GM19328 (cell line): ENCODE data around the gene PLEKHA8.

Experiments used
- ATAC-seq: cut with Tn5 transposase; IDR thresholded peaks from one replicate; pipeline ENCODE4 v1.9.1; 2021; ENCODE audit warnings: mild to moderate bottlenecking, moderate library complexity; ENCODE audit not compliant: unreplicated experiment

PLEKHA8 gene

DNA sequence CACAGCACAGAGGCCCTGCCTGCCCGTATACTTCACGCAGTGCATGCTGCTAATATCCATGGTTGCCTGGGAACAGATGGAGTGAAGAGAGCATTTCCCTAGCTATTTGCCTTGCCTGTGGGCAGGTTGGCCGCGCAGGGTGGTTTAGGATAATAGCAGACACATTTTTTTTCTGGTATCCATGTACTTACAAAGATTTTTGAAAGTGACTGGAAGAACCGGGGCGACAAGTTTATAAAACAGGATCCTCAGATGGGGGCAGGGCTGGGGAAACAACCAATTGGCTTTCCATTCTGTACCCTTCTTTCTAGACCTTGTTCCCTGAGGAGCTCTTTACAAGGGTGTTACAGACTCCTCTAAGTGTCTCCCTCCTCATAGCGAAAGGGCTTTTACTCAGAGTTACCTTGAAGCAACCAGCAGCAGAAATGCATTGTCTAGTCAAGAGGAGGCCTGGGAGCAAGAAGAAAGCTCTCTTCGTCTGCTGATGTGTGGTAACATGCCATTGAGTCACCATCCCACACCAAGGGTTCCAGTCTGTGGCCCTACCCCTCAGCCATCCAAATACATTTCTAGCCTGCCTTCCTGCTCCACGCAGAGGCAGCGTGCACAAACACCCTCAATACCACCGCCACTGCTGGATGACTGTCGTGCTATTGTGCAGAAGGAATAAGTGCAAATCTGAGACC is 138.1 kb downstream of the PLEKHA8 start:
- ATAC-seq, result no peak

DNA sequence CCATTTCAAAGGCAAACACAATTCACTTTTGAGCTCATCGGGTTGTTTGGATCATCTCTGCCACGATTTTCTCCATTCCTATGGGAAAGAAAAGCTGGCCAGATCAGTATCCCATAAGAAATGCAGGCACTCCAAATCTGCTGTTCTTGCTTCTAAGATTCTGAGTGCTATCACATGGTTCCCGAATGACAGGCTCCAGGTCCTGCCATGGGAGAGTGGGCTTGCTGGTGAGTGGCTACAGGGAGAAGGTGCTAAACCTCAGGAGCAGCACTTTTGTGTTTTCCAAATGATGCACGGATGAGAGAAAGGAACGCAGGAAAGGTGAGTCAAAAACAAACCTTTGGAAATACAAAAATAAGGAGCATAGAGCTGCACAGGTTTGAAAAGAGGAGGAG is 138.6 kb downstream of the PLEKHA8 start:
- ATAC-seq, result no peak

DNA sequence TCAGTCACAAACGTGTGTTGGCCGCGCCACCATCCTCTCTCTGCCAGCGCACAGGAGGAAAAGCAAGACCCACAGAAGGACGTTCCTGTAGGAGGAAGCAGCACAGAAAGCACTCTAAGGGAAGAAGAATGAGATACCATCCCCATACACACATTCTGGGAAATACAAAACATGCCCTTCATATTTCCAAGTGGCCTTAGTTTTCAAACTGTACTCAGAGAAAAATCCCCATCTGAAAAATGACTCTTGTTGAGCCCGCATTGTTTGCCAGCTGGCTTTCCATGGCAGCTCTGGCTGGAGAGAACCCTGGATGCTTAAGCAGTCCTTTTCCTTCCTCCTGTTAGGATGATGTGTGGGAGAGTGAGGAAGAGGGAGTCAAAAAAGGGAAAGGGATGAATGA is 139.7 kb downstream of the PLEKHA8 start:
- no peak for ATAC-seq

DNA sequence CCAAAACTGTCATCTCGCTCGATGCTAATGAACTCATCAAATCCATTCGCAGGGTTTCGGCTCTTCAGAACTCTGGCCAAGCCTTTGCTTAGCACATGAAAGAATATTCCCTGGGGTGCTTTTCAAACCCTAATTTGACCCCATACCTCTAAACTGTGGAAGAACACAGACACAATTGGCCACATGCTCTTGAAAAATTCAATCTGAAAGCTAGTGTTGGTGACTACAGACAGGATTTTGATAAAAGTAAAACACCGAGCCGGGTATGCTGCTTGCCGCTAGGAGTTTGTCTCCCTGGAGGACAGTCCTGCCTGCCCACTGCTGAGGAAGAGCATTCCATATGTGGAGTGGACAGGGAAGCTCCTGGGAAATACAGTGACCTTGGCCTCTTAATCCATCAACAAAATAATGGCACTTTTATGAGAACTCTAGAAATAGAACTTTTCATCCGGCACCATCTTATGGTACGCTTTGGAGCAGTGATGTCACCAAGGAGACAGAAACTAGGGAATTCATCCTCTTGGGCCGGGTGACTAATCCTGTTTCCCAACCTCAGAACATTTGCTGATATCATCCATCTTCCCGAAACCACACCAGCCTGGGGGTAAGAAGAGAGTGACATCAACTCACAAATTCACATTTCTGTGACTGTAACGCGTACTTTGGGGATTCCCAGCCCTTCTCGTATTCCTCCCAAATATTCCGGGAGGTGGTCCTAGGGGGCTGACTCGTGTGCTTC is 140.8 kb downstream of the PLEKHA8 start:
- no peak for ATAC-seq

DNA sequence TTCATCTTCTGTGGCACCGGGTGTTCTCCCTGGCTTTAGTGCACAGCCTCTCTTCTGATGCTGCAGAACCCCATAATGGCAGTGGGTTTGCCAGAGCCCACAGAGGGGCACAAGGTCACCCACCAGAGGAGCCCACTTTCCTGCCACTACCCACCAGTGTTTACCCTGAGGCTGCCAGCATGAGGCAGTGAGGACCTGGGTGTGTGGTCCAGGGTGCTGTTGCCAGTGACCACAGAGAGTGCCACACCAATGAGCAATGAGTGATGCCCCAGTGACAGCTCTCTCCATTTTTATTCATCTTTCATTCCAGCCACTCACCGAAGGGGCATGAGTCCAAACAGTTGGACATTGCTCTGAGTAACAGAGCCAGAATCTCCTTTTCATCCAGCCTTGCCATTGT is 141.4 kb downstream of the PLEKHA8 start:
- no peak for ATAC-seq

DNA sequence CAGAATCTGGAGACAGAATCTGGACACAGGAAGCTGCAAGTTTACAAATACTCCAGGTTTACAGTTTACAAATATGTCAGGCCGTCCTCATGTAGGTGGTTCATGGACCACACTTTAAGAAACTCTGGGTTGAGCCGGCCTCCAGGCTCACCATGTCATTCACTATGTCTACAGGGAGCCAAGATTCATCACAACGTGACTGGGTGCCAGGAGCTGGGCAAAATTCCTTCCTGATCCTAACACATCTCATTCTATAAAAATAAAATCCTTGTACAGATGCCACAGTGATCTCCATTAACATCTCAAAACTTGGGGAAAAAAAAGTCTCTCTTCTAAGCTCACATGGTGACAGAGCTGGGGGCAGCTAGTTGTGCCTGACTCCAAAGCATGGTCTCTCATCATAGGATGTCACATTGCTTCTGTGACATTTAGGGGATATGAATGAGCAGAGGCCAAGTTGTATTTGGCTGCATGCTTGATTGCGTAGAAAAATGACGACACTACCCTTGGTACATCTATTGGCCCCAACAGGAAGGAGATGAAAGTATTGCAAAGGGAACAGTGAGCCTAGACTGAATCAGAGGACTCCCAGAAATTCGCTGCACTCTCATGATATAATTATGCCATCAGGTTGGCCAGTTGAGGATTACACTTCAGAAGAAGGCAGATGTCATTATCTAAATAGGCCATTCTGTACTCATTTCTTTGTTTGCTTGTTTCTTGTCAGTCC is 142.4 kb downstream of the PLEKHA8 start:
- no peak for ATAC-seq

DNA sequence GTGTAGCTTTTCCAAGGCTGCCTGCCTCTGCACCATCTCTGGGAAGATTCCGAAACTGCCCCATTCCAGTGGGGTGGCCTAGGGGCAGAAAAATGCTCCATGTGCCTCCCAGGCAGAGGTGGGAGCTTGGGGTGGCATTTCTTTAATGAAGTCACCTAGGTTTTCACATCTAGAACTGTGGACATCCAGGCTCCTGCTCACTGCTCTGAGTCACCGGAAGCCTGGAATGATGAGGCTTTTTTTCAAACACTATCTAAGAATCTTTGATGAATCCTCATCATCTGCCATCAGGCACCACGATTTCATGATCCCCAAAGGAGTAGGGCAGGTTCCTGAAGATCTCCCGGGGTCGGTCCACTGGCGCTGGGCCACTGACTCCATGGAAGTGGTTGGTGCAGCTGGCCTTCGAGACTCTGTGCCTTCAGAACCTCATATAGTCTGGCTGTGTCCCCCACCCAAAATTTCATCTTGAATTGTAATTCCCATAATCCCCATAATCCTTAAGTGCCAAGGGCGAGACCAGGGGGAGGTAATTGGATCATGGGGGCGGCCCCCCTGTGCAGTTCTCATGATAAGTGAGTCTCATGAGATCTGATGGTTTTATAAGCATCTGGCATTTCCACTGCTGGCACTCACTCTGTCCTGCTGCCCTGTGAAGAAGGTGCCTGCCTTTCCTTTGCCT is 143.7 kb downstream of the PLEKHA8 start:
- ATAC-seq, result no peak

DNA sequence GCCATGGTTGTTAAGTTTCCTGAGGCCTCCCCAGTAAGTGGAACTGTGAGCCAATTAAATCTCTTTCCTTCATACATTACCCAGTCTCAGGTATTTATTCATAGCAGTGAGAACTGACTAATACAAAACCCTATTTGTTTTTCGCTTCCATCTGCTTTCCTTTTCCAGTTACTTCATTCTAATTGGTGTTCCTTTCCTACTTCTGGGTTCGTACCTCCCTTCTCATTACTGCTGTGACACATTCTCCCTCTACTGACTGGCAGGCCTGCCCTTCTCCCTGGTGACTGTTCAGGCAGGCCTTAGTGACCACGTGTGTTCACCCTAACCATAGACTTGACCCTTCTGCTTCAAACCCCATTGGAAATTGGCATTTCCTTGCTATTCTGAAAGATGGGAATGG is 144.2 kb downstream of the PLEKHA8 start:
- ATAC-seq, result no peak

DNA sequence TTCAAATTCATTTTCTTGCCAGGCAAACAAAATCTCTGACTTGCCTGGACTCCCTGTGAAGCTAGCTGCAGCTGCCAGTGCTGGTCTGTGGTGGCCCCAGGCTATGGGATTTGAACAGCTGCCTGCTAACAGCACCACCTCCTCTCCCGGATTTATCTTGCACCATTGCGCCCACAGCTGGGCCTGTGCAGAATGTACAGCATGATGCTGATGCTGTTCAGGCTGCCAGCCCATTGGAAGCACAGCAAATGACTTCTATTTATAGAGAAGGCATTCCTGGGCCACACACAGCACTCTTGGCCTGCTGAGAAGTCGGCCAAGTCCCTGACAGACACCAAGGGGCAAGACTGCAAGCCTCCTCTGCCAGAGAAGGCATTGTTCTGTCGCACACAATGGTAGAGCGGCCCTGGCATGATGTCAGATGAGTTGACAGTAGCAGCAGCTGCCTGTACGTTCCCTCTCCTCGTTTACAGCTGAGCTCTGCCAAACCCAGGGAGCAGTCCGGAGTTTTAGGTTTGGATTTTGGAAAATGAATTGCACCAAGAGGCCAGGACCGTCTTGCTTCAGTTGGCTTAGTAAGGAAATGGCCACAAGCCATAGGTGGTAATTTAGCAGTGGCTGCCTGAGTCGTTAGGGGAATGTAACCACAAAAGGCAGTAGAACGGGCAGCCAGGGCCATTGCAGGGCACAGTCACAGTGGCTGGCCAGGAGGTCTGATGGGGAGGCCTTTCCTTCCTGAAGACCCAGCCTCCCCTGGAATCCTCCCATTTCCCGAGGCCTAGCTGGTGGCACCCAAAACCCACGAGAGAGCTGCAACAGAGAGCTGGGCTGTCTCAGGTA is 145.1 kb downstream of the PLEKHA8 start:
- no peak for ATAC-seq

DNA sequence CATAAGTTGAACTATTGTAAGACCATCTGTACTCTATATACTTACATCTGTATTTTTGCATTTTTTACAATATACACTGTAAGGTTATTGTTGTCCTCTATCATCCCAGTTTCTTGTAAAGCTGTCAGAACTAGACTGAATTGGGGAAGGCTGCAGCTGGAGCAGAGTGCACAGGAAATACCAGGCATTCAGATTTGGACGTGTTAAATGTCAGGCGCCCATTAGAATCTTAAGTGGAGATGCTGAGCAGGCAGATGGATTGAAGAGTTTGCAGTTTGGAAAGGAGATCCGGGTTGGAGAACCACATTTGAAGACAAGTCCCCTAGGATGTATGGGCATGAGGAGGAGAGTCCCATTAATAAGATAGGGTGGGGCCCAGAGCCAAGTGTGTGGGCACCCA is 147.0 kb downstream of the PLEKHA8 start:
- no peak for ATAC-seq

DNA sequence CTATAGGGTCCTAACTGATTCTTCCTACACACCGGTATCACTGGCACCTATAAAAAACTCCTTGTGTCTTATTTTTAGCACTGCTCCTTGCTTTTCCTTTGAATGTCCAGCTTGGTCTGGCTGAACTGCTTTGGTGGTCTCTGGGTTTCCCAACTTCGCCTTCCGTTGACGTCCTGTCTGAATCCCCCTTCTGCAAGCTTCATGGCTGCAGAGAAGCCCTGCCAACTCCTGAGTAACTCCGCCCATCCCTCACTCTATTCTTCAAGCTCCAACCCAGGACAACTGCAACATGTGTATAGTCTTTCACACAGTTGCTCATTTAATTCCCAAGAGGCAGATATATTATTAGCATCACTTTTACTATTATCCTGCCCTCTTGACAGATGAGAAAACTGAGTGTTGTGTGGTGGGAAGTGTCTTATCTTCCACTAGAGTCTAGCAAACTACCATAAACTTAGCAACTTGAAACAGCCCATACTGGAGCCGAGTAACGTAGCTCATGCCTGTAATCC is 147.5 kb downstream of the PLEKHA8 start:
- ATAC-seq, result no peak

DNA sequence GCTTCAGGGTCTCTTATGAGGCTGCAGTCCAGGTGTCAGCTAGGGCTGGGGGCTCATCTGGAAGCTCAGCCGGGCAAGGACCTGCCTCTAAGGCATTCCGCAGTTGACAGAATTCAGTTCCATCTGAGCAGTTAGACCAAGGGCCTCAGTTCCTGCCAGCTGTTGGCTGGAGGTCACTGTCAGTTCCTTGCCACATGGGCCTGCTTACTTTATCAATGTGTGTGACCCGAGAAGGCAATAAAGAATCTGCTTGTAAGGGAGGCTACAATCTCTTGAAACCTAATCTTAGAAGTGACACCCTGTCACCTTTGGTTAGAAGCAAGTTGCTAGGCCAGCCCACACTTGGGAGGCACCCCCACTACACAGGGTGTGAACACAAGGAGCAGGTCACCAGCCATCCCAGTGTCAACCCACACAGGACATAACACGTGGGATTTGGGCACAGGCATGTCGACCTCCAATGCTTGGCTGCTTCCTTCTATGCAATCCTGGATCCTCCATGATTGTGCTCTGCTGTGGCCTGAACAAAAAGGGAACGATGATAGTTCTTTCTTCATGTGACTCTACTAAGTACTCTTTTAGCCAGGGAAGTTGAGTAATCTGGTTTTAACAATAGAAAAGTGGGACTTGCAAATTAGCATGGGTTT is 148.4 kb downstream of the PLEKHA8 start:
- no peak for ATAC-seq

DNA sequence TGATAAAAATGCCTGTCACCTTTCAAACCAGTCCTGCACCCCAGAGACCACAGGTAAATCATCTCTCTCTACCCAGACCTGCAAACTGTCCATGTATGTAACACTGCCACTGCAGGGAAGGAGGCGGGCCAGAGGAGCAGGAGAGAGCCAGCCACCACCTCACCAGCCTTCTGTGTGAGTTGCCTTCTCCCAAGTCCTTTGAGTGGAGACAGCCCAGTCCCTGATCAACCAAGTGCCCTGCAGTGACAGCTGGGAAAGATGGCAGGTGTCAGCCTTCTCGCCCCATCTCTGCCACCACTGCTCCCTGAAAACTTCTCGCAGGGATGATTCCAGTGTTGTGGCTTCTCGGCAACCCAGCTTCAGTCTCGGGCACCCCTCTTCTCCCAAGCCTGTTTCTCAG is 149.0 kb downstream of the PLEKHA8 start:
- no peak for ATAC-seq

DNA sequence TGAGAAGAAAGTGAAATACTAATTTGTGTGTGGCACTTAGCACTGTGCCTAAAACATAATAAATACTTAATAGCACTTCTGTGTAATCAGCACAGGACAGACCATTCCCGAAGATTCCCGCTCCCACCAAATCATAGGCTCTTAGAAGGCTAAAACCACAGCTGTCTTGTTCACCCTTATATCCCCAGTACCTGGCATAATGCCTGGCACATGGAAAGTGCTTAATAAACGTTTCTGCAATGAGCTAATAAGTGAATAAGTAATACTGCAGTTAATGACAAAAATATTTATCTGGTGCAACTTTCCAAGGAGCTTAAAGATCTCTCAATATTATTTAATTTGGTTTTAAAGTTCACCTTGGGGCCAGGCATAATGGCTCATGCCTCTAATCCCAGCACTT is 149.8 kb downstream of the PLEKHA8 start:
- no peak for ATAC-seq

DNA sequence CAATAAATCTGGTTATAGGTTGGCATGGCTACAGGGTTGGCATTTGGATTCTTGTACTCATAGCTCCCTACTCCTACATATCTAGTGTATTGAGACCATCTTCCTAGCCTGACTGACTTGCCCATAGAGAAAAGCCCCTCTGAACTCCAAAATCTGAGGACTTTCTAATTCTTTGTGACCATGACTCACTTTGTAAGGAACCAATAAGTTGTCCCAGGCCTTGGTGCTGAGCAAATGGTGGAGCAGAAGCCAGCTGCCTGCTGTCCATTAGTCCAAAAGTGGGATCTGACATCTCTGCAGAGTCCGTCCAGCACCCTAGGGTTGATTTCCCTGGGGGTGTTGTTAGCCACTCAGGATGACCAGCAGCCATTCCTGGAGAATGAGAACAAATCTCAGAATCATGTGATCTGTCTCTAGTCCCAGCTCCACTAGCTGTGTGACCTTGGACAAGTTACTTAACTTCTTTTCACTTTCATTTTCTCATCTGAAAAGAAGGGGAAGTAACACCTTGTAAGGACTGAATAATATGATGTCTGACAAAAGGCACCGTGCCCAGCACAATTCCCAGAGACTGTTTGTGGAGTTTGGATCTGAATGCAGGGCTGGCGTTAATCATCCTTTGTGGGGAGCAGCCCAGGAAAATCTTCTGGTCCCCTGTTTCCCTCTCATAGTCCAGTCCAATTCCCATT is 150.7 kb downstream of the PLEKHA8 start:
- ATAC-seq, result peak; percentile 72
